PFSK-1 (cell line): ENCODE results near the gene CLIC2.

Source experiments
- POLR2AphosphoS5 ChIP-seq: IDR thresholded peaks from 2 replicates; pipeline ENCODE4 v1.6.1; 2012; ENCODE audit warnings: low read depth, mild to moderate bottlenecking, control low read depth, low read length, moderate library complexity
- SIN3A ChIP-seq: IDR thresholded peaks from 2 replicates; pipeline ENCODE4 v1.6.1; 2012; ENCODE audit warnings: mild to moderate bottlenecking, low read length, moderate library complexity, borderline replicate concordance; ENCODE audit not compliant: insufficient read depth
- TAF1 ChIP-seq: IDR thresholded peaks from 2 replicates; pipeline ENCODE4 v1.6.1; 2012; ENCODE audit warnings: low read length, control low read depth, borderline replicate concordance; ENCODE audit not compliant: insufficient read depth

GRCh38 chrX:155242300-155242699 lies 92.1 kb downstream of the CLIC2 start:
- TF ChIP-seq POLR2AphosphoS5 = no peak
- TF ChIP-seq TAF1 = no peak
- TF ChIP-seq SIN3A = no peak
